Astrocyte (in vitro differentiated cells and primary cell): ENCODE results near the gene TNFRSF8. TPM values are rescaled to one million over a fixed set of nuclear protein-coding genes. Genes with fewer than 3 reads are reported as not detected.

Source experiments
- DNase-seq: peaks from one replicate; pipeline ENCODE4 v3.0.0-alpha.2; 2010; ENCODE audit warnings: low read depth
- FAIRE-seq: peaks from 2 replicates; lab custom pipeline; 2011; peaks lifted over from hg19 to GRCh38; lab: Jason Lieb, UNC
- H2AFZ ChIP-seq: 2 replicates; pipeline ENCODE4 v1.6.0; 2012; ENCODE audit warnings: low read depth, low read length, inconsistent platforms
- H3K27ac ChIP-seq: 2 replicates; pipeline ENCODE4 v1.5.1; 2011; ENCODE audit warnings: low read depth, low read length, inconsistent platforms
- H3K27me3 ChIP-seq: 2 replicates; pipeline ENCODE4 v1.6.0; 2011; ENCODE audit warnings: low read length, inconsistent platforms; ENCODE audit not compliant: insufficient read depth
- H3K36me3 ChIP-seq: 2 replicates; pipeline ENCODE4 v1.5.1; 2011; ENCODE audit warnings: low read length, inconsistent platforms; ENCODE audit not compliant: insufficient read depth
- H3K4me1 ChIP-seq: 2 replicates; pipeline ENCODE4 v1.5.1; 2011; ENCODE audit warnings: low read length, inconsistent platforms; ENCODE audit not compliant: insufficient read depth
- H3K4me2 ChIP-seq: 2 replicates; pipeline ENCODE4 v1.6.0; 2012; ENCODE audit warnings: low read length, inconsistent platforms
- H3K4me3 ChIP-seq: 2 replicates; pipeline ENCODE4 v1.5.1; 2011; ENCODE audit warnings: low read depth, mild to moderate bottlenecking, low read length, inconsistent platforms; ENCODE audit not compliant: insufficient read depth
- H3K79me2 ChIP-seq: 2 replicates; pipeline ENCODE4 v1.6.0; 2012; ENCODE audit warnings: mild to moderate bottlenecking, low read length, inconsistent platforms; ENCODE audit not compliant: insufficient read depth
- H3K9ac ChIP-seq: 2 replicates; pipeline ENCODE4 v1.6.0; 2012; ENCODE audit warnings: mild to moderate bottlenecking, low read length, inconsistent platforms
- H3K9me3 ChIP-seq: 2 replicates; pipeline ENCODE4 v1.5.1; 2012; ENCODE audit warnings: low read depth, mild to moderate bottlenecking, low read length, inconsistent platforms; ENCODE audit not compliant: insufficient read depth
- H4K20me1 ChIP-seq: 2 replicates; pipeline ENCODE4 v1.6.0; 2012; ENCODE audit warnings: low read length, inconsistent platforms; ENCODE audit not compliant: insufficient read depth
- H3K27ac Mint-ChIP-seq: one replicate; pipeline ENCODE4 v1.8.0; 2021; ENCODE audit warnings: mild to moderate bottlenecking, mixed read lengths; ENCODE audit not compliant: unreplicated experiment
- H3K27me3 Mint-ChIP-seq: one replicate; pipeline ENCODE4 v1.8.0; 2021; ENCODE audit warnings: low read depth, mixed read lengths; ENCODE audit not compliant: unreplicated experiment
- H3K36me3 Mint-ChIP-seq: one replicate; pipeline ENCODE4 v1.8.0; 2021; ENCODE audit warnings: low read depth, mixed read lengths; ENCODE audit not compliant: unreplicated experiment
- H3K4me1 Mint-ChIP-seq: one replicate; pipeline ENCODE4 v1.8.0; 2021; ENCODE audit warnings: low read depth, mixed read lengths; ENCODE audit not compliant: unreplicated experiment
- H3K4me3 Mint-ChIP-seq: one replicate; pipeline ENCODE4 v1.8.0; 2021; ENCODE audit warnings: mild to moderate bottlenecking, moderate library complexity, mixed read lengths; ENCODE audit not compliant: unreplicated experiment
- H3K9me3 Mint-ChIP-seq: one replicate; pipeline ENCODE4 v1.8.0; 2021; ENCODE audit warnings: mild to moderate bottlenecking, mixed read lengths; ENCODE audit not compliant: unreplicated experiment
- CTCF ChIP-seq: IDR thresholded peaks from 2 replicates; pipeline ENCODE4 v1.5.1; 2011; ENCODE audit warnings: low read depth, mild to moderate bottlenecking, inconsistent platforms, low read length, moderate library complexity; ENCODE audit not compliant: insufficient read depth
- EZH2 ChIP-seq: IDR thresholded peaks from 2 replicates; pipeline ENCODE4 v1.6.1; 2012; ENCODE audit warnings: mild to moderate bottlenecking, low read length, inconsistent platforms; ENCODE audit not compliant: insufficient read depth
- total RNA-seq: library from RNA; stranded (reverse); gene quantifications from 2 replicates; pipeline ENCODE4 v1.2.1, GENCODE V29; 2021

Gene TNFRSF8
- total RNA-seq, 1 donor from 2014 or later = 0.16 TPM

- Histone ChIP-seq H2AFZ (no peak overlapping the region), H3K9ac (no peak overlapping the region), H3K4me1 (no peaks in the 10 kb centered on the region), H4K20me1 (no peaks in the 10 kb centered on the region), H3K4me3 (no peak overlapping the region), H3K4me2 (no peak overlapping the region), H3K27ac (no peak overlapping the region), H3K79me2 (no peaks in the 10 kb centered on the region), H3K36me3 (no peaks in the 10 kb centered on the region), H3K9me3 (peaks cover 2% of the 10 kb centered on the region), H3K27me3 (peaks cover 5% of the 10 kb centered on the region)
- Mint-ChIP-seq H3K27me3 (peaks cover 16% of the 10 kb centered on the region), H3K4me1 (peaks cover 1% of the 10 kb centered on the region), H3K27ac (no peak overlapping the region), H3K9me3 (peaks cover 13% of the 10 kb centered on the region), H3K4me3 (no peak overlapping the region), H3K36me3 (no peaks in the 10 kb centered on the region)
- no peak for FAIRE-seq
- TF ChIP-seq CTCF (no peak), EZH2 (no peak)
- no peak for DNase-seq
Observed at GRCh38 chr1:12087797-12088314, 24.8 kb downstream of the TNFRSF8 start.

DNA sequence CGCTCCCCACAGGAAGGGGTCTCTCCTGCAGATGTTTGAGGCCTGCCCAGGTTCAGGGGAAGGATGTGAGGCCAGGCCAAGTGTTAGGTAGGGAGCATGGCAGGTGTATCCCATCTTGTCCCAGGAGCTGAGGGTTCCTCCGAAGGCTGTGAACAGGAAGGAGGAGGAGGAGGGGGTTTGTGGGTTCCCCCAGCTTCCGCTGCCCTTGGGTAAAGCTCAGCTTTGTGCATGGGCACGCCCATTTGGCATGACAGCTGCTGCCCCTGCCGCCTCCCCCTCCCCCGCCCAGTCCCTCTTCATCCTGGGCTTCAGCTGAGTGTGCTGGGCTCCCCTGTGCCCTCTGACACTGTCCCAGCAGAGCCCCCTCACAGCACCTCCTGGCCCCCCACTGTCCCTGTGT lies 25.5 kb downstream of the TNFRSF8 start:
- DNase-seq (no peak), FAIRE-seq (no peak)
- H3K4me3 Mint-ChIP-seq = no peak overlapping the region
- no peak overlapping the region for H3K27ac Mint-ChIP-seq
- H3K27ac ChIP-seq = no peak overlapping the region
- H3K27me3 Mint-ChIP-seq = peaks cover 18% of the 10 kb centered on the region
- no peak overlapping the region for H3K4me2 ChIP-seq
- TF ChIP-seq EZH2 (no peak), CTCF (no peak)
- H3K9ac ChIP-seq = no peak overlapping the region
- no peaks in the 10 kb centered on the region for H4K20me1 ChIP-seq
- peaks cover 1% of the 10 kb centered on the region for H3K4me1 Mint-ChIP-seq
- no peak overlapping the region for H3K4me3 ChIP-seq
- no peaks in the 10 kb centered on the region for H3K9me3 ChIP-seq
- no peaks in the 10 kb centered on the region for H3K36me3 Mint-ChIP-seq
- no peak overlapping the region for H2AFZ ChIP-seq
- H3K9me3 Mint-ChIP-seq = peaks cover 5% of the 10 kb centered on the region
- H3K27me3 ChIP-seq = peaks cover 5% of the 10 kb centered on the region
- no peaks in the 10 kb centered on the region for H3K36me3 ChIP-seq
- no peaks in the 10 kb centered on the region for H3K79me2 ChIP-seq
- H3K4me1 ChIP-seq = no peaks in the 10 kb centered on the region

GRCh38 chr1:12090326-12090725 lies 27.2 kb downstream of the TNFRSF8 start:
- no peak for FAIRE-seq
- Histone ChIP-seq H3K27ac (no peak overlapping the region), H3K4me3 (no peak overlapping the region), H3K9ac (no peak overlapping the region), H3K4me1 (no peaks in the 10 kb centered on the region), H3K9me3 (no peaks in the 10 kb centered on the region), H3K4me2 (no peak overlapping the region), H3K36me3 (no peaks in the 10 kb centered on the region), H3K27me3 (peaks cover 5% of the 10 kb centered on the region), H4K20me1 (no peaks in the 10 kb centered on the region), H3K79me2 (no peaks in the 10 kb centered on the region), H2AFZ (no peak overlapping the region)
- Mint-ChIP-seq H3K36me3 (no peaks in the 10 kb centered on the region), H3K27me3 (peaks cover 13% of the 10 kb centered on the region), H3K4me1 (peaks cover 1% of the 10 kb centered on the region), H3K27ac (no peak overlapping the region), H3K4me3 (no peak overlapping the region), H3K9me3 (peaks cover 3% of the 10 kb centered on the region)
- TF ChIP-seq EZH2 (no peak), CTCF (no peak)
- no peak for DNase-seq
